IMR-90 (cell line): ENCODE data around the gene CC2D2A. TPM values are rescaled to one million over a fixed set of nuclear protein-coding genes. Genes with fewer than 3 reads are reported as not detected.

Experiments
- ATAC-seq: fragments of 200-7000 bp; cut with Tn5 transposase; 2 replicates; pipeline ENCODE4 v1.9.1; 2020; ENCODE audit warnings: low read depth, mild to moderate bottlenecking, moderate library complexity
- BruUV-seq: library from RNA; stranded (reverse); fragments of 400-500 nt; replicated peaks from 2 replicates; lab custom pipeline; 2021; lab: Mats Ljungman, UMichigan
- CTCF ChIA-PET: fragments of 300-600 bp; formaldehyde crosslinking; extraction: SDS; loops from one replicate; lab custom pipeline; 2021; ENCODE audit warnings: antibody characterized with exemption; lab: Yijun Ruan, JAX
- POLR2A ChIA-PET: fragments of 300-600 bp; sonication (Branson Sonifier 250); formaldehyde crosslinking; loops from one replicate; lab custom pipeline; 2022; ENCODE audit warnings: antibody characterized with exemption; ENCODE audit not compliant: unreplicated experiment; lab: Charles Lee
- DNase-seq: peaks from one replicate; pipeline ENCODE4 v3.0.0; 2013
- H2AFZ ChIP-seq: replicated peaks from 2 replicates; pipeline ENCODE3; 2013; ENCODE audit warnings: low read length, mild to moderate bottlenecking; ENCODE audit not compliant: poor library complexity
- H2AK5ac ChIP-seq: 2 replicates; pipeline ENCODE4 v1.6.1; 2013; ENCODE audit warnings: low read depth, low read length, inconsistent platforms
- H2AK9ac ChIP-seq: replicated peaks from 2 replicates; pipeline ENCODE3; 2013; ENCODE audit warnings: mild to moderate bottlenecking, low read depth, low read length, moderate library complexity; ENCODE audit not compliant: poor library complexity
- H2BK120ac ChIP-seq: 2 replicates; pipeline ENCODE4 v1.6.1; 2013; ENCODE audit warnings: low read depth, low read length, inconsistent platforms
- H2BK15ac ChIP-seq: 3 replicates; pipeline ENCODE4 v1.6.1; 2013; ENCODE audit warnings: low read depth, low read length, inconsistent platforms
- H2BK20ac ChIP-seq: 2 replicates; pipeline ENCODE4 v1.6.1; 2013; ENCODE audit warnings: low read depth, mild to moderate bottlenecking, inconsistent platforms, low read length, moderate library complexity
- H2BK5ac ChIP-seq: 2 replicates; pipeline ENCODE4 v1.6.1; 2013; ENCODE audit warnings: mild to moderate bottlenecking, low read depth, low read length, inconsistent platforms; ENCODE audit not compliant: poor library complexity, severe bottlenecking
- H3K14ac ChIP-seq: replicated peaks from 2 replicates; pipeline ENCODE4 v1.6.1; 2013; ENCODE audit warnings: low read depth, low read length, inconsistent platforms
- H3K18ac ChIP-seq: 2 replicates; pipeline ENCODE4 v1.6.1; 2013; ENCODE audit warnings: low read depth, low read length, control low read depth
- H3K23ac ChIP-seq: 2 replicates; pipeline ENCODE4 v1.6.1; 2013; ENCODE audit warnings: low read depth, low read length, inconsistent platforms
- H3K27ac ChIP-seq: 2 replicates; pipeline ENCODE4 v1.5.1; 2013; ENCODE audit warnings: mild to moderate bottlenecking, control low read depth, low read length; ENCODE audit not compliant: insufficient read depth
- H3K27me3 ChIP-seq: 2 replicates; pipeline ENCODE4 v1.6.1; 2013; ENCODE audit warnings: low read length; ENCODE audit not compliant: control insufficient read depth, insufficient read depth
- H3K36me3 ChIP-seq: 2 replicates; pipeline ENCODE4 v1.6.1; 2013; ENCODE audit warnings: low read length, mixed read lengths; ENCODE audit not compliant: control insufficient read depth, insufficient read depth
- H3K4ac ChIP-seq: 2 replicates; pipeline ENCODE4 v1.6.1; 2013; ENCODE audit warnings: low read depth, low read length, inconsistent platforms
- H3K4me1 ChIP-seq: 2 replicates; pipeline ENCODE4 v1.6.1; 2013; ENCODE audit warnings: low read length, mixed read lengths; ENCODE audit not compliant: control insufficient read depth, insufficient read depth
- H3K4me2 ChIP-seq: 2 replicates; pipeline ENCODE4 v1.6.1; 2013; ENCODE audit warnings: low read depth, mild to moderate bottlenecking, control low read depth, low read length, moderate library complexity
- H3K4me3 ChIP-seq: 2 replicates; pipeline ENCODE4 v1.5.1; 2013; ENCODE audit warnings: low read depth, mild to moderate bottlenecking, control low read depth, low read length, moderate library complexity; ENCODE audit not compliant: insufficient read depth
- H3K56ac ChIP-seq: 2 replicates; pipeline ENCODE4 v1.6.1; 2013; ENCODE audit warnings: low read length, inconsistent platforms; ENCODE audit not compliant: insufficient read depth; ENCODE audit errors: extremely low read depth
- H3K79me1 ChIP-seq, 2 experiments: 2 replicates each; pipeline ENCODE4 v1.6.1; 2013; ENCODE audit warnings: low read length in 2 of 2, inconsistent platforms in 1 of 2, low read depth in 1 of 2
- H3K9ac ChIP-seq: 2 replicates; pipeline ENCODE4 v1.6.1; 2013; ENCODE audit warnings: low read depth, low read length, control low read depth
- H3K9me1 ChIP-seq: 2 replicates; pipeline ENCODE4 v1.6.1; 2013; ENCODE audit warnings: low read length, inconsistent platforms; ENCODE audit not compliant: insufficient read depth
- H3K9me3 ChIP-seq: 2 replicates; pipeline ENCODE4 v1.6.1; 2013; ENCODE audit warnings: low read length; ENCODE audit not compliant: control insufficient read depth, insufficient read depth
- H4K20me1 ChIP-seq: 2 replicates; pipeline ENCODE4 v1.6.1; 2013; ENCODE audit warnings: low read length, inconsistent platforms; ENCODE audit not compliant: insufficient read depth
- H4K5ac ChIP-seq: 2 replicates; pipeline ENCODE4 v1.6.1; 2013; ENCODE audit warnings: mild to moderate bottlenecking, low read depth, low read length, control low read depth
- H4K8ac ChIP-seq, 2 experiments: 2 replicates each; pipeline ENCODE4 v1.6.1; 2013; ENCODE audit warnings: low read depth in 2 of 2, low read length in 2 of 2, control low read depth in 1 of 2, inconsistent platforms in 1 of 2
- H4K91ac ChIP-seq: 2 replicates; pipeline ENCODE4 v1.6.1; 2013; ENCODE audit warnings: low read depth, low read length, inconsistent platforms; ENCODE audit not compliant: insufficient read depth
- BHLHE40 ChIP-seq: fragments of 150-350 bp; IDR thresholded peaks from 2 replicates; pipeline ENCODE4 v1.6.1; 2016; ENCODE audit warnings: mild to moderate bottlenecking, low read depth, low read length
- CEBPB ChIP-seq: IDR thresholded peaks from 2 replicates; pipeline ENCODE4 v1.6.1; 2012; ENCODE audit warnings: low read depth, low read length, improper control_type of control experiment
- WGBS, 2 experiments: methylation state at CpG; one replicate each; pipeline versions ENCODE4 v1.1.5 to v1.1.7; 2013; ENCODE audit warnings: missing lambda C conversion rate in 2 of 2; ENCODE audit not compliant: insufficient read length in 1 of 2; ENCODE audit errors: extremely low coverage in 2 of 2; 5-methylcytosine and 5-hydroxymethylcytosine counted together
- dilution Hi-C: fragments of 300-500 bp; cut with HindIII; formaldehyde crosslinking; loops from one replicate; pipeline ENCODE4 v1.14.3; 2018; ENCODE audit warnings: low sequenced_read_pairs; ENCODE audit not compliant: unreplicated experiment
- in situ Hi-C: fragments of 300-500 bp; cut with MboI; formaldehyde crosslinking; loops from 3 replicates; pipeline ENCODE4 v1.14.3; 2019; ENCODE audit warnings: low sequenced_read_pairs, inconsistent platforms, mixed read lengths
- intact Hi-C: fragments of 100-400 bp; cut with micrococcal nuclease; formaldehyde crosslinking; loops from 2 replicates; pipeline ENCODE4 v1.10.0; 2022
- polyA plus RNA-seq, 3 experiments: library from polyadenylated mRNA; depleted of rRNA; stranded (reverse); fragments of >200 nt; gene quantifications; 2 replicates each; pipeline ENCODE4 v1.2.3, GENCODE V29; 2012; ENCODE audit warnings: low replicate concordance in 1 of 3
- total RNA-seq: library from RNA; depleted of rRNA; stranded (reverse); fragments of >200 nt; gene quantifications from 2 replicates; pipeline ENCODE4 v1.2.3, GENCODE V29; 2012

The CC2D2A gene
- total and polyA plus RNA-seq, 2 of the 4 experiments (the other 2 are of a cell fraction): 20.8 to 26.3 TPM

DNA sequence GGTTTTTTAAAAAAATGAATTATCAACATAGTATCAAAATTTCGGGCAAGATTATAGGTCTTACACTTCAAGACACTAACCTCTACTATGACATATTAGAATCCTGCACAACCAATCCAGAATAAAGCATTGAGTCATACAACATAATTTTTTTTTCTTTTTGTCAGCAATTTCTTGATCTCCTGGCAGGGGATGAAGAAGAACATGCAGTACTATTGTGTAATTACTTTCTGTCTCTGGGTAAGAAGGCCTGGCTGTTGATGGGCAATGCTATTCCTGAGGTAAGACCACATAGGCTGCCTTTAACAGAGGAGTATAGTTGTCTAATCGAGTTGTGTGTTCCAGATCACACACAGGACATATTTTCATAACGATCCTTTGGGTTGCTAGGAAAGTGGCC is 118.0 kb downstream of the CC2D2A start:
- Histone ChIP-seq H4K20me1 (no peaks in the 10 kb centered on the region), H3K27me3 (no peaks in the 10 kb centered on the region), H3K4me1 (no peaks in the 10 kb centered on the region), H3K9ac (no peak overlapping the region), H3K4ac (no peak overlapping the region), H2BK20ac (no peak overlapping the region), H3K14ac (no peak overlapping the region), H3K9me1 (peaks cover 3% of the 10 kb centered on the region; the same call in 1 of the 2 replicates), H4K5ac (no peak overlapping the region), H3K4me2 (no peak overlapping the region), H3K4me3 (no peak overlapping the region), H2BK120ac (no peak overlapping the region), H2BK5ac (no peak overlapping the region), H3K27ac (no peak overlapping the region), H2BK15ac (no peak overlapping the region), H2AFZ (no peak overlapping the region), H3K9me3 (no peaks in the 10 kb centered on the region), H3K36me3 (peaks cover 6% of the 10 kb centered on the region; the same call in 1 of the 2 replicates), H3K23ac (no peak overlapping the region), H4K8ac (no peak overlapping the region), H2AK5ac (no peak overlapping the region), H2AK9ac (no peak overlapping the region), H3K18ac (no peak overlapping the region), H3K79me1 (peaks cover 3 to 4% of the 10 kb centered on the region in 2 experiments; a peak in 2 of 4 replicates), H3K56ac (no peak overlapping the region), H4K91ac (no peak overlapping the region)
- BruUV-seq: no TSS peak
- ChIA-PET POLR2A (no interaction called here), CTCF (no interaction called here)
- in situ Hi-C loops: no loop called here
- ATAC-seq: no peak
- TF ChIP-seq CEBPB (peak; percentile 21; the same call in 1 of the 2 replicates), BHLHE40 (no peak)
- no CpG with 5 or more reads among the region's 3 CpGs for WGBS, 2 experiments
- dilution Hi-C loops: no loop called here
- no peak for DNase-seq
- intact Hi-C loops: no loop called here
